GM18907 (cell line): ENCODE results near the gene DNAJB5.

ENCODE experiments used
- ATAC-seq: cut with Tn5 transposase; IDR thresholded peaks from one replicate; pipeline ENCODE4 v1.9.1; 2021; ENCODE audit warnings: mild to moderate bottlenecking, moderate library complexity; ENCODE audit not compliant: unreplicated experiment

The DNAJB5 gene

DNA sequence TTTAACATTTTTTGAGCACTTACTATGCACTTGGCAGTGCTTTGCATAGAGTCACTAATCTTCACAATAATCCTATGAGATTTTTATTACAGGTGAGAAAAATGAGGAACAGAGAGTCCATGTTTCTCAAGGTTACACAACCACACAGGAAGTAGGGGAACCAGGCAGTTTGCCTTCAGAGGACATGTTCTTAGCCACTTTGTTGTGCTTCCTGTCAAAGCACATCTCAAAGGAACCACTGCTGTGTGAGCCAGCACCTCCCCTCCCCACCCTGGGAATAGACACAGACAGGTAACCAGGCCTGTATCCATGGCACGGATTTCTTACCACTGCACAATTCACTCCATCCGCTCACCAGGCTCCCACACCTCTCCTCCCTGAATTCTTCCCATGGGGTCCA lies 6.3 kb upstream of the DNAJB5 start:
- ATAC-seq = peak; percentile 69

DNA sequence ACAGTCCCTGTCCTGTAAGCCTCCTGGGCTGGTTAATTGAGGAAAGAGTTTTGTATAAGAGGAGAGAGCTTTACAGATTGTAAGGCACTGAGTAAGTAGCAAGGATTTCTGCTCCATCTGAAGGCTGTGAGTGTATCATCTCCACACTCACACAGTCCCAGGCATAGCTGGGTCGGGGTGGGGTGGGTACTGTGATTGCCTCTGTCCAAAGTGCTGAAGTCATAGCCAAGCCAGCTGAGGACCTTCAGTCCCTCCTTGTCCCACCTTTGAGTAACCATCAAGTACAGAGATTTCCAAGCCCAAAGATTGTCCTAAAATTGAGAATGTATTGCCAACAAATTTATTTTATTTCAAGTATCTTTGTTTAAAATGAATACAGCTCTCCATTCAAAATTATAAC lies 5.5 kb upstream of the DNAJB5 start:
- ATAC-seq = no peak

DNA sequence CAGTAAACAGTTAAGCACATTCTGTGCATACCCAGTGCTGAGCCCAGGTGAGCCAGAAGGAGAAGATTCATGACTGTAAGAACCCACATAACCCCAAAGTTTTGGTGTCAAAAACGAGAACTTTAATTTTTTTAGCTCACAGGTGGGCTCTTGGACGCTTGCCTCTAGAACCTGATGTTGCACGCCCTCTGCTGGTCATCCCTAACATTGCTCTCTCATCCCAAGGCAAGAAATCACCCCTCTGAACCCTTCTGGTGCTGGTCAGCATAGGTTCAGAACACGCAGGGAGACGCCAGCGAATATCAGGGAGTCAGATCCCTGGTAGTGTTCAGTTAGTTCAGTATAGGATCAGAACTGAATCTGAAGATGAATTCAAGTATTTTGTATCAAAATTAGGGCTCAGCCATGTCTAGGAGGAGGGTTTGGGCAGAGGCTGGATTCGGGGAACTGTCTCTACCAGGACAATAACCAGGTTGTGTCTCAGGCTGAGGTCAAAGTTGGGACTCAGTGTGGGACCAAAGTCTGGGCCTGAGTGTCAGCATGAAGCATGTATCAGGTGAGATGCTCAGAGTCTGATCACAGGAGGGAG lies 4.1 kb upstream of the DNAJB5 start:
- ATAC-seq = no peak

DNA sequence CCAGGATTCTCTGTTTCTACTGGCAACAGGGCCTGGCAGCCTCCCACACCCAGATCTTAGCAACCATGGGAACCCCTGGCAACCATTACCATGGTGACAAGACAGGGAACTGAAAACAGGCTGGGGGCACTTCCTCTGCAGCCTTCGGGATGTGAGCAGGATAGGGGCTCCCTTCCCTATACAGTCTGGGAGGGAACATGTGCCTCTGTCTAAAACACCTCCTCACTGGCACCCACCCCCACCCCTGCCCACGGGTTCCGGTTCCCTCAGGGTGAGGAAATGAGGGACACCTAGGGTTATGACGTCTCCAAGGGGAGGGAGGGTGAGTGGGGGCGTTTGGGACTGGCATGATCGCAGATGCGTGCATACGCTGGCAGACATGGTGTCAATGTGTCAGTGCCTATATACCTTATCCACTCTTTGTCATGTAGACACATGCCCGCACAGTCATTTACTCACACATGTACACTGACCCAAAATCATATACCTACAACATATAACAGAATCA lies 3.0 kb upstream of the DNAJB5 start:
- ATAC-seq = no peak

DNA sequence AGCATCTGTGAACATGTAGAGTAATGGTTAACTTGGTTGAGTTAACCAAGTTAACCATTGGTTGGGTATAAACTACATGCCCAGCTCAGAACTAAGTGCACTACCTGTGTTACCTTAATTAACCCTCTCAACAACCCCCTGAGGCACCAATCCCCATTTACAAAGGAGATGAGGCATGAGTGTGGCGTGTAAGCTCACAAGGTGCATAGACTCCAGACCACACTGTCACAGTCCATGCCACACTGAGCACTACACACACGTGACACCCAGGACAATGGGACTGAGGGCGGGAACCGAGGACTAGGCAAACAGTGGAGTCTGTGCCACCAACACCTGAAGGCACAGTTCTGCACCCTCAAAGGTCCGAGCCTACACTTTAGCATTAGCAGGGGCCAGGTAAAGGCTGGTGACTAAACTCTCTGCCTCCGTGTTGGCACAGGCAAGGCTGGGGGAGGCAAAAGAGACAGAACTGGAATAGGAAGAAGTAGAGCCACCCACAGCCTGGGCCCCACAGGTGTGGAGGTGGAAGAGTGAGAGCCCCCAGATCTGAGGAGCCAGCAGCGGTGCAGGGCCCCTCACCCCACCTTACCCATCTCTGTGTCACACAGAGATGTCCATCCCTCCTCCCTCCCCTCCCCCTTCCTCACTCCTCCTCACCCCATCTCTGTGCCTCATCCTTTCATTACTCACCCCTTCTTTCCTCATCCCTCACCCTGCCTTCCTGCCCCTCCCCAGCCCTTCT lies 2.2 kb upstream of the DNAJB5 start:
- no peak for ATAC-seq

DNA sequence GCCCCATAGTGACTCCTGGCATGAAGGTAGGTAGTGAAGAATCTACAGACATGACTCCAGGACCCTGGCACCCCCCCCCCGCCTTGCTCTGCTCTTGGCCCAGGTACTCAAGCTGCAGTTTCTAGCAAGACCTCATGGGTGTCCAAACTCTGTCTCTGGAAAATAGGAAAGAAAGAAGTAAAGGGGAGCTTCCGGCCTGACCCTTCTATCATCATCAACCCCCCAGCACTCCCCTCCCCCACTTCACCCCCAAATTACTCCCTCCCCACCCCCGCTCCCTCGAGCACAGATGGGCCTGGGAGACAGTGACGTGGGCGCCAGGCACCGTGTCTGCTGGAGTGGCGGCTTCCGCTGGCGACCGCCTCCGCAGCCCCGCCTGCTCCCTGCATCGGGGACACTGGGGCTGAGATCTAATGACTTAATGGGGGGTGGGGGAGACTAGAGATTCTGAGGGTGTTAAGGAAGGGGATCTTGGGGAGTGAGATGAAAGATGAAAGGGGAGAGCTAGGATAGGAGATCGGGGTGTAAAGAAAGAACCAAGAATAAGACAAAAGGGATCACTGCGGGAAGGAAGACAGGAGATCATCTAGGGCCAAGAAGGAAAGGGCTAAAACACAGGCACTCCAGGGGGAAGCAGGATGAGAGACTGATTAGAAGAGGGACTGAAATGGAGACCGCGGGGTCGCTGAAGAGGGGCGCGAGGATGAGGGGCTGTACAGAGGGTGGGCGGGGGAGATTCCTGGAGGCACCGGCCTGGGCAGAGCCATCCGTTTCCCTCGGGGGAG lies 1.1 kb upstream of the DNAJB5 start:
- no peak for ATAC-seq

DNA sequence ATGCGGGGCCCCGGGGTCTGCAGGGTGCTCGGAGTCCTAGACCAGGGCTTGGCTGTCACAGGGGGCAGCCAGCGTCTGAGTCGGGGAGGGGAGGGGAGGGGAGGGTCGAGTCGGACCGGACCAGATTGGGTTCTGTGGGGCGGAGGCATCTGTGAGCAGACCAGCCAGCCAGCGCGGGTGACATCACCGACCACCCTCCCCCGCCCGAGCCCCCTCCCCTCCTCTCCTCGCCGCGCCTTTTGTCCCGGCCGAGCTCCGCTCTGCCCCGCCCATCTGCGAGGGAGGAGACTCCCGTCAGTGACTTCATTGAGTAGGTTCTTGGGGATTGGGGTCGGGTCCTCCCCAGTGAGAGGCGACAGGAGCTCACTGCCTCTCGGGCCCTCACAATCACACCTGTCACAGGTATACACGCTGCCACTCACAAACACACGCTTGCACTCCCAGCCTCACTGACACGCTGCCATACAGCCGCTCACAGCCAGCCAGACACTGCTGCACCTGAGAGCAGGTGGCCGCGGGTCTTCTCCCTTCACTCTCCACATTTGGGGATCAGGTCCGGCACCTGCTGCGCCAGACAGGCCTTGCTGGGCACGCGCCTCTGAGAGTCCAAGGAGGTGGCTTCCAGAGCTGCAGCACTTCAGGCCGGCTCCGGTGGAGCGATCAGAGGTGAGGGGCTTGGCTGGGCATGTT lies 546 bp downstream of the DNAJB5 start:
- no peak for ATAC-seq

DNA sequence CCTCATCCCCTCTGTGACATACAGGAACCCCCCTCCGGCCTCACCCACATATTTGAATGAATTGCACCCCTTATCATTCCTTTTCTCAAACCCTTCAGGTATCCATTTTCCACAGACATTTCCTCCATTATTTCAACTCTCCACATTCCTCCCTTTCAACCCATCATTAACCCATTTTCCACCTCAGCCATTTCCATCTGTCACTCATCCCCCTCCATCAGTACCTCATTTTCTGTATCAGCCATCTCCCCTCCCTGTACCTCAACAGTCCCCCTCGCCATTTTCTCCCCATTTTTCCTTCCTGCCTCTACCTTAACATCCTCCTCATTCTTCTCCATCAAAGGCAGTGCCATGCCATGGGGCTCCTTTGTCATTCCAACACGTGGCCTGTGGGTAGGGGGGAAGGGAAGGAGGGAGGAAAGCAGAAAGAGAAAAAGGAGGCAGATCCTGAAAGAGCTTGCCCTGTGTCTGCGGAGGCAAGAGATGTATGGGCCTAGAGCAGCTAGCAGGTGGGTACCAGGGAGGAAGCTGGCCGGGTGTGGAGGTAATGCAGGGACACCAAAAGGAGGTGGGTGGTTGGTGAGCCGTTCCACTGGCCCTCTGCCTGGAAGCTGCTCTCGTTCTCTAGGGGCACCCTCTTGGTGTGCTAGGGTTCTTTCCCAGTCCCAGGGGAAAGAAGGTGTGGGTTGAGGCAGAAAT lies 1.5 kb downstream of the DNAJB5 start:
- ATAC-seq = no peak

DNA sequence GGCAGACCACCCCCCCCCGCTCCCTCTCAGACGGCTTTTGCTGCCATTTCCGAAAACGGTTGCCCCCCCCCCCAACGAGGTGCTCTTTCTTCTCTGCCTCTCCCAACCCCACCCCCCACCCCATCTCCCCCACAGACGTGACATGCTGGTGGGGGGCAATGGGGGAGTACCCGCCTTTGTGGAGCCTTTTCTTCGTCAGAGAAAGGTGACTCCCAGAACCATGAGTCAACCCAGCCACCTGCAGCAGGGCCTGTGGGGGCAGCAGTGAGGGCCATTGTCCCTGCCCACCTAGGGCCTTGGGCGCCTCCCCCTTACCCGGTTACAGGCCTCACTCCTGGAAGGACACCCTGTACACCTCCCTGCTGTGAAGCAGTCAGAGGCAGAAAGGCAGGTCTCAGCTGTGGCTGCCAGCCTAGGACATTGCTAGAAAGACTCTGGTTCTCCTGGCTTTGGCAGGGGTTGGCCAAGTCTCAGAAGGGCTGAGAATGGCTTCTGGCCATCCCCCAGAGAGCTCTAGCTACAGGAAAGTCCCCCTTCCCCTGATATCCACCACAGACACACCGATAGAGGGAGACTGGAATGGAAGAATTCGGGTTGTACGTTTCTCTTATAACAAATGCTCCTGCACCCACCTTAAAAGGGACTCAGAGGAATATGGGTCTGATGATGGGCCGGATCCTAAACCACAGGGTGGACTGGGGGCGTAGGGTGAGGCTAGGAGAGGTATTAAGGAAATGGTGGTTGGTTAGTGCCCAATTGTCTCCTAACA lies 2.2 kb downstream of the DNAJB5 start:
- no peak for ATAC-seq

DNA sequence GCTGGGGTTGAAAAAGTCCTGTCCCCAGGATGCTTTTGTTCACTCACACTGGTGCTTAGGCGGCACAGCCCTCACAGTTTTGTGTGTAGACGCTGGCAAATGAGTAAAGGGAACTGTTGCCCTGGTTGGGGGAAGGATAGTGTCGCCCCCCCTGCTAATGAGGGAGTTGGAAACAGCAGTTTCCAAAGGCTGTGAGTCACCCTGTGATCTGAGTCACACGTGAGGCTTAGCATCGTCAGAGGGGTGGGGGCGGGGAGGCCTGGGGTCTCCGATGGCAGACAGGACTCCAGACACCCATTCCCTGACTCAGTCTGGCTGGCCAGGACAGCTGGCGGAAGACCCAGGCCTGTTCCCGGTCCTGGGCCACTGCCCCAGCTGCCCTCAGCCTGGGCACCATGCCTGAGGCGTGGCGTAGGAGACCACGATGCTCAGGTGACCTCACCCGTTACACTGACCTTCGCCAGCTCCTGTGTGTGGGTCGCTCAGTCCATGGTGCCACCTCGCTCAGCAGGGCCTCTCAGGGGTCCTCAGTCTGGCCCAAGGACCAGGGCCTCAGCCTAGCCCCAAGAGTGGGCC lies 2.9 kb downstream of the DNAJB5 start:
- ATAC-seq = no peak

DNA sequence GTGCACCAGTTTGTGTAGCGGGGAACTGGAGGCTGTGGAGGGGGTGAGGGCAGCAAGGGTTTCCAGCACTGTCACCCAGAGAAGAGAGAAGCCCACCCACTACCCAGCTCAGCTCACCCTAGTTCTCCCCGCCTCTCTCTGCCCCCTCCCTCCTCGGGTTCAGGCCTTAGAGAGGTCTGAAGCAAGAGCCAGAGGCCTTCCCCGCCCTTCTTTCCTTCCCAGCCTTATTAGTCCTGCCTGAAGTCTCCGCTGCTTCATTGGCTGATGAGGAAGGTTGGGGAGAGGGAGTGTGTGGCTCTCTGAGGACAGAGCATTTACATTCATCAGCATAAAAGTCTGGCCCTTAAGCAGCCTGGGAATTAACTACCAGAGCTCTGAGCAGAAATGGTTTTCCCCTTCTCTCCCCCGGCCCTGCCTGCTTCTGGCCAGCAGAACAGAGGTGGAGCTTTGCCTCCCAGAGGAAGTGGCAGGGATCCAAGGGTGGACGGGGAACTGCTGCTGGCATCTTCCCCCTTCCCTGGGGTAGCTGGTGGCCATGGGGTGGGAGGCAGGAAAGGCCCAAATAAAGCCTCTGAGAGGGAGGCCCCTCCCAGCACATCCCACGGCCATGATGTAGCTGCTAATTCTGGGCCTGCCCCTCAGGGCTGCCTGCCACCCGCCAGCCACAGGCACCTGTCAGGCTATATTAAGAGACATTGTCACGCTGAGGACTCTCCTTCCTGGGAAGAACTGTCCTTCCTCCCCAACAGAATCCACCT lies 4.1 kb downstream of the DNAJB5 start:
- ATAC-seq = no peak

DNA sequence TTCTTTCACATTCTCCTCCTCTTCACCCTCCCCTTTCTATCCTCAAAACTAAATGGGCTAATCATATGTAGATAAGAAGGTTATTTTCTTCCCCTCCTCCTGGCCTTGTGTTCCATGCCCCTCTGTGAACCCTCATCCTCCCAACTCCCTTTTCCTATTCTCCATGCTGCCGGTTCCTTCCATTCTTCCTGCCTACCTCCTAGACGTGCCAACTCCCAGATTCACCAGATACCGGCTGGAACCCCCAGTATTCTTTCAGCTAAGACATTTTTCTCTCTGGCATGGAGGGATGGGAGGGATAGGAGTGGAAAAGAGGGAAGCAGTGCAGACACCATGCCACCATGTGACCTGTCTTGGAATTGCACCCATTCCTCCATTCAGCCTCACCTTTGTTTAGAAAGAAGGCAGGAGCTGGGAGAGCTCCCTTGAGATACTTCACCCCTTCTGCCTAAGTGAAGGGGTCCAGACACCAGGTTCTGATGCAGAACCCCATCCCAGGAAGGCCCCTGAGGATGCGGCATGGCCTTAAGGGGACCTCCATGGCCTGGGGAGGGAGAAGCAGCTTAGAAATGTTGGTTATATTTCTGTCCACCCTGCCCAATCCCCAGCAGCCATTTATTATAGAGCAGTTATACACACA lies 4.8 kb downstream of the DNAJB5 start:
- ATAC-seq = no peak

DNA sequence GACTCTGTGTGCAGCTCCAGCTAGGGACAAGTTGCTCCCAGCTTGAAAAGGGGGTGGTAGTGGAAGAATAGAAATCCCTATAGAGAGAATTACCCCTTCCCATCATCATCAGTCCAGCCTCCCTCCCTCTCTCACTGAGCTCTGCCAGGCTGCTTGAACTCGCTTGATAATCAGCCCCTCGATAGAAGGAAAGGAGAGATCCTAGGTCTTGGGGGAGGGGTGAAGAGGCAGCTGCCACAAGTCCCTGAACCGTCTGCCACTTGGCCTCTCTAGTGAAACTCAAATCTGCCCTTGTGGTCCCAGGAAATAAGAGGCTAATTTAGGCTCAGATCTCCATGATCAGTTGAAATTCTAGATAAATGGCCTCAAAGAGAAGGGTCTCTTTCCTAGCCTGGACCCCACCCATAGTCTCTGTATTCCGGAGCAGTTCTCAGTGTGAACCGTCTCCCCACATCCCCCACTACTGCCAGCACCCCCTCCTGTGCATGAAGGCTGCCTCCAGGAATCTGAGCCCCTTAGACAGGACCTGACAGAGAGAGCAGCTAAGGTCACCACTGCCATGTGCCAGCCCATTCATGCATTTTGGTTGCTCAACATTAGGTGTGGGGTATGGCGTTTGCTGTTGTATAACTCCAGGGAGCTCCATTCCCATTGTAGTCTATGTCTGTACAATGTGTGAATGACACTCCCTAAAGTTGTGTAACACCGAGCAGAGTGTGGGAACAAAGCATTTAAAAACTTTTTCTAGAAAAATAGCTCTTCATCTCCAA lies 5.5 kb downstream of the DNAJB5 start:
- ATAC-seq = no peak

DNA sequence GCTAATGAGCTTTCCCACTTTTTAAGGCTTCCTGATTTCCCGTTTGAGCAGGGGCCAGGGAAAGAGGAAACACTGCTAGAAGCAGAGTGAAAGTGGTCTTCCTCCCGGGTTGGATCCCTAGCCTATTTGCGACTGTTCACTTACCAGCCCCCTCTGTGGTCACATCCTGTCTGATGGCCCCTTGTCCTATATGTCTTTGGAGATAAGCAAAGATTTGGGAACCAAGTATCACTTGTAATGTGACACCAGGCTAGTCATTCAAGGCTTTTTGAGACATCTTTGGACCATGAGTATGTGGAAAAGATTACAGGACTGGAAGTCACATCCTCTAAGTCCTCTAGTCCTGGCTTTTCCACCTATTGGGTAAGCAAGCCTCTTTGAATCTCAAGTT lies 6.1 kb downstream of the DNAJB5 start:
- no peak for ATAC-seq

DNA sequence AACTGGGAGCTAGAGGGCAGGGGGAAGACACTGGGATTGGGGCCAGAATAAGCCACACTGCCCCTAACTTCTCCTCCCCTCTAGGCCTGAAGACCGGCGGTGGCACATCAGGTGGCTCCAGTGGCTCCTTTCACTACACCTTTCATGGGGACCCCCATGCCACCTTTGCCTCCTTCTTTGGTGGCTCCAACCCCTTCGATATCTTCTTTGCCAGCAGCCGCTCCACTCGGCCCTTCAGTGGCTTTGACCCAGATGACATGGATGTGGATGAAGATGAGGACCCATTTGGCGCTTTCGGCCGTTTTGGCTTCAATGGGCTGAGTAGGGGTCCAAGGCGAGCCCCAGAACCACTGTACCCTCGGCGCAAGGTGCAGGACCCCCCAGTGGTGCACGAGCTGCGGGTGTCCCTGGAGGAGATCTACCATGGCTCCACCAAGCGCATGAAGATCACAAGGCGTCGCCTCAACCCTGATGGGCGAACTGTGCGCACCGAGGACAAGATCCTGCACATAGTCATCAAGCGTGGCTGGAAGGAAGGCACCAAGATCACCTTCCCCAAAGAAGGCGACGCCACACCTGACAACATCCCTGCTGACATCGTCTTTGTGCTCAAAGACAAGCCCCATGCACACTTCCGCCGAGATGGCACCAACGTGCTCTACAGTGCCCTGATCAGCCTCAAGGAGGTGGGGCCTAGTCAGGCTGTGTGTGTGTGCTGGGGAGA lies 6.8 kb downstream of the DNAJB5 start:
- ATAC-seq = no peak

DNA sequence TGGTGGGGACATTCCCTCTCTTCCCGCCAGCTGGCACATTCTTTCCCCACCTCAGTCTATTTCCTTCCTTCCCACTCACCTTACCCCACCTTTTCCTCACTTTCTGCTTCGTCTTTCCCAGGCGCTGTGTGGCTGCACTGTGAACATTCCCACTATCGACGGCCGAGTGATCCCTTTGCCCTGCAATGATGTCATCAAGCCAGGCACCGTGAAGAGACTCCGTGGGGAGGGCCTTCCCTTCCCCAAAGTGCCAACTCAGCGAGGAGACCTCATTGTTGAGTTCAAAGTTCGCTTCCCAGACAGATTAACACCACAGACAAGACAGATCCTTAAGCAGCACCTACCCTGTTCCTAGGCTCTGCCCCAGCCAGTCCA lies 7.3 kb downstream of the DNAJB5 start:
- ATAC-seq = no peak

DNA sequence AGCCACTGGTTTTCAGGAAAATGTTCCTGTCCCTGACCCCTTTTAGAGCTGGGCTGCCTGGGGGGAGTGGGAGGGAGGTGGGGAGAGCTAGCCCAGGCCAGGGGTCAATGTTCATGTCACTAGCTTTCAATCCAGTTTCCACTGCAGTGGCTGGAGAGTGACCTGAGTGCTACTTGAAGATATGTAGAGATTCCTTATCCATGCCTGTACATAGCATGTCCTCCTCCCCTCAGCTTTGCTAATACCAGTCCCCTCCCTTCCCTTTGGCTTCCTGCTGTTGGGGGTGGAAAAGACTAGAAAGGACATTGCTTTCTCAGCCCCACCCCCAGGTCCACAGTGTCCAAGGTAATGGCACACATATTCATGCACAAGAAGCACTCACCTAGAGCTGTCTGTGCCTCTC lies 7.8 kb downstream of the DNAJB5 start:
- no peak for ATAC-seq
